NCI-H1092 treated with DMSO at 0.1 percent for 48 hours (cell line): ENCODE results near the gene ARSG.
"Not testable (repeated sequence)": the region's sequence is repeated elsewhere in the genome, so short reads cannot be mapped to it uniquely, and the experiment has no call there.

Experiments
- DNase-seq: peaks from one replicate; lab custom pipeline; 2025; lab: John Stamatoyannopoulos, UW

Gene ARSG

DNA sequence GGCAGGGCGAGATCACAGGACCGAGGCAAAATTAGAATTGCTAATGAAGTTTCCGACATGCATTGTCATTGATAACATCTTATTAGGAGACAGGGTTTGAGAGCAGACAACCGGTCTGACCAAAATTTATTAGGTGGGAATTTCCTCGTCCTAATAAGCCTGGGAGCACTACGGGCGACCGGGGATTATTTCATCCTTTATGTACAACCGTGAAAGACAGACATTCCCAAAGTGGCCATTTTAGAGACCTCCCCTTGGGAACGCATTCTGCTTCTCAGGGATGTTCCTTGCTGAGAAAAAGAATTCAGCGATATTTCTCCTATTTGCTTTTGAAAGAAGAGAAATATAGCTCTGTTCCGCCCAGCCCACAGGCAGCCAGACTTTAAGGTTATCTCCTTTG lies 40.6 kb downstream of the ARSG start:
- not testable (repeated sequence) for DNase-seq

DNA sequence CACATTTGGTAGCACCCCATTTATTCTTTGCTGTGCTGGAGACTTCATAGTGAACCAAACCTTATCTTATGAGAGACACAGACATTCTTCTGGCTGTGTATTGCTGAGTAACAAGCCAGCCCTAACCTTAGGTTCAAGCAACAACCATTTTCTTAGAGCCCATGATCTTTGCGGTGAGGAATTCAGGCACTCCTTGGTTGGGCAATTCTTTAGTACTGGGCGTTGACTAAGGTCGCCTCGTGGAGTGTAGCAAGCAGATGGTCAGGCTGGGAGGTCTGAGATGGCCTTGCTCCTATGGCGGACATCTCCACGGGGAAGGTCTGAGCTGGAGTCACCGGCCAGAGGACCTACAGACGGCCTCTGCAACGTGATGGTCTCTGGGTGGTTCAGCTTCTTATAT lies 43.1 kb downstream of the ARSG start:
- DNase-seq, result no peak

DNA sequence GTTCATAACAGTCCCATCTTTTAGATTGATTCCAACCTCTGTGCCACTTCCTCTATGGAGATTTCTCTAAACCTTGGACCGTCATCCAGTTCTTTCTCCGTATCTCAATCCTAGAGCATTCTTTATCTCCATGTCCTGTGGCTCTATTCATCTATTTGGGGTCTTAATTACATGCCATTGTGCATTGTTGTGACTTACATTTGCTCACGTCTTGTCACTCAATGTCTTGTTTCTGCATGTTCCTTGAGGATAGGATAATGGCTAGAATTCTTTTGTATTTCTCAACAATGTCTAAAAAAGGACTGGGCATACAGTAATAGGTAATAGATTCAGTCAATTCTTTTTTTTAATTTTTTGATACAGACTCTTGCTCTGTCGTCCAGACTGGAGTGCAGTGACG lies 50.2 kb downstream of the ARSG start:
- no peak for DNase-seq

DNA sequence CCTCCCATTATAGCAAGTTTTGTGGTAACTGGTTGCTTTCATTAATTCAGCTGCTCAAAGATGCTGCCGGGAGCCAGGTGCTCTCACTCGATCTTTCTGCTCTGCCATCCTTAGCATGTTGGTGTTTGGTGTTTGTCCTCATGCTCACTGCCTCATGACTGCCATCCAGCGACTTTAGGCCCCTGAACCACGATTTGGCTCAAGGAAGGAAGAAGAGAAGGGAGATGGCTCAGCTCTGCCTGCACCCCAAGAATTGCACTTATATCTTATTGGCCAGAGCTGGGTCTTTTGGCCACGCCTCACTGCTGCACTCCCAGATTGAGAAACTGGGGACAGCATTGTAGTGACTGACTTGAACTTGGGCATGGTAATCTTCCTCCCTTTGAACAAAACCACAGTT lies 52.7 kb downstream of the ARSG start:
- DNase-seq, result no peak

DNA sequence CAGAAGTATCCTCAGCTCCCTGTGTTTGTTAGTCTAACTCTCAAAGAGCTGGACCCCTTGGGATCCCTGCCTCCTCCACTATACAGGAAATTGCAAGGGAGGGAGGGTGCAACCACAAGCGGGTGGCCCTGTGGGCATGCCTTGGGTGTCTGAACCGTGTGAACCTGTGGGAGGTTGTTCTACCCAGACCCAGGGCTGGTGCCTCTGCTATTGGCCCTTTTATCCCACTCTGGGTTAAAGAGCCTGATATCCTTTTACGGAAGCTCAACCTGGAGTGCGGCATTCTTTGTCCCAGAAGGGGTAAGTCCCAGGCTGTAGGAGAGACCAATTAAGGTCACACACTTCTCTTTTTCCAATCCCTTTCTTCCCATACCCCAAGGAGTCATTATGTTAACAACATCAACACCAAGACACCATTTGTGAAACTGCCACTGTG lies 53.4 kb downstream of the ARSG start:
- DNase-seq, result no peak

DNA sequence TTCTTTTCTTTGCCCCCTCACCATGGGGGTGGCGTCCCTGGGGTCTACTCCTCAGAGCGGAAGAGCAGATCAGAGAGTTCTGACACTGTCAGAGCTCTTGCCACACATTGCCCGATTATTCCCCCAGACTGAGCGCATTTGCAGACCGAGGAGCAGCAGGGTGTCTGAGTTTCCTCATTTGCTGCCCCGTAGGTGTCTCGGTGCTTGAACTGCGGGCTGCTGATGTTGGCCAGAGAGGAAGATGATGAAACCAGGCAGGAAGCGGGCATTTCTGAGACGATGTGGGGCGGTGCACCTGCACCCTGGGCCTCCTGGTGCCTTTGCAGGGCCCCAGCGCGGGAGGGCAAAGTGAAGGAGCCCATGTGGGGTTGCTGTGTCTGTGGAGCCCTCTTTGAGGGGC lies 55.2 kb downstream of the ARSG start:
- DNase-seq, result no peak

DNA sequence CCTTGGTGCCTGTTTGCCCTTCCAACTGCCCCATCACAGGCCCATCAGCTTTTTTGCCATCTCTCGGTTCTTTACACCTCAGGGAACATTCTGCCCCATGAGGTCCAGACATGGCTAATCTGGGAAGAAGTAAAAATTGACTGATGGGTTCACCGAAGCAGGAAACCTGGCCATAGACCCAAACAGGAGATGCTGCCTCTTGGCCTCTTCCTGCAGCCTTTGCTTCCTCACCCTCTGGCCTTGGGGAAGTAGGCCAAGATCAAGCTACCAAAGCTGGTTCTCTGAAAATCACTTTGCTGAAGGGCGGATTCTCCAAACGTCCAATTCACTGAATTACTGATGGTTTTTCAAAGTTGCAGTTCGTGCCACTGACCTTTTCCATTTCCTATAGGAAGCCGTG lies 56.1 kb downstream of the ARSG start:
- DNase-seq, result no peak

DNA sequence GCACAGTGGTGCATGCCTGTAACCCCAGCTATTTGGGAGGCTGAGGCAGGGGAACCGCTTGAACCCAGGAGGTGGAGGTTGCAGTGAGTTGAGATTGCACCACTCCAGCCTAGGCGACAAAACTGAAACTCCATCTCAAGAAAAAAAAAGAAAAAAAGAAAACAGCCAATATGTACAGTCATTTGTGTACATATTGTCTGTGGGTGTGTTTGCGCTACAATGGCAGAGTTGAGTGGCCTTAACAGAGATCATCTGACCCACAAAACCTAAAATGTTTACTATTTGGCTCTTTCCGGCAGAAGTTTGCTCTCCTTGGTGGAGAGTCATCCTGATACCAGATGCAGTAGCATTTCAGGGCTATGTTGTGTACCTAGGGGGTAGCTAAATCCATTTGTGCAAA lies 57.9 kb downstream of the ARSG start:
- DNase-seq, result no peak

DNA sequence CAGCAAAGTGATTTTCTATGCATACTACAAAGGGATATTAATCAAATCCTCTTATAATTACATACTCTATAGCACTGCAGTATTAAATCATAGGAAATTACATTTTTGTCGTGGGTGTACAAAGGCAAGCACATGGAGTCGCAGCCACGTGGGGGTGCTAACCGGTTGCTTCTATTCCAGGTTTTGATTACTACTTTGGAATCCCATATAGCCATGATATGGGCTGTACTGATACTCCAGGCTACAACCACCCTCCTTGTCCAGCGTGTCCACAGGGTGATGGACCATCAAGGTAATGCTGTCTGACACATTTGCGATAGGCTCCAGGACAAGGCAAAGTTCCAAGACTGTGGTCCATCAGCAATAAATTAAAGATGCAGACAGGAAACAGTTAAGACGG lies 60.1 kb downstream of the ARSG start:
- DNase-seq, result no peak

DNA sequence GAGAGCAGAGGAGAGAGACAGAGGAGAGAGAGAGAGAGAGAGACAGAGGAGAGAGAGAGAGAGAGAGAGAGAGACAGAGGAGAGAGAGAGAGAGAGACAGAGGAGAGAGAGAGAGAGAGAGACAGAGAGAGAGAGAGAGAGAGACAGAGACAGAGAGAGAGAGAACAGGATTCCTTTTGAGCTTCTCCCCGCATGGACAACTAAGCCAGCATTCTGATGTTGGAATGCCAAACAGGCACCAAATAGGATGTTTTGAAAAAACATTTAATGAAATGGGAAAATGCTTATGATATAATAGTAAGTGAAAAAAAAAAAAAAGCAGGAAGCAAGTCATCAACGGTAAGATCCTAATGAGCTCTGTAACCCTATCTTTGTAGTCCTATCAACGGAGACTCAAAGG lies 60.7 kb downstream of the ARSG start:
- no peak for DNase-seq

DNA sequence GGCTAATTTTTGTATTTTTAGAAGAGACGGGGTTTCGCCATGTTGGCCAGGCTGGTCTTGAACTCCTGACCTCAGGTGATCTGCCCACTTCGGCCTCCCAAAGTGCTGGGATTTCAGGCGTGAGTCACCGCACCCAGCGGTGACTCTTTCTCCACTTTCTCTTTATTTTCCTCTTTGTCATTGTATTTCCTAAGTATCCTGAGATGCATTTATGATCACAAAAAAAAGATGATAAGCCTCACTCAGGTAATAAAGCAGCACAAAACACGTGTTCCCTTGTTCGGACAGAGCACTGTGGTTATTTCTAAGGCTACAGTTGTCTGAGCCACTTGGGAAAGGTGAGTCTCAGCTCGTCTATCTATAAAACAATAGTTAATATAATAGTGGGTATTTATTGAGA lies 61.4 kb downstream of the ARSG start:
- DNase-seq, result not testable (repeated sequence)

DNA sequence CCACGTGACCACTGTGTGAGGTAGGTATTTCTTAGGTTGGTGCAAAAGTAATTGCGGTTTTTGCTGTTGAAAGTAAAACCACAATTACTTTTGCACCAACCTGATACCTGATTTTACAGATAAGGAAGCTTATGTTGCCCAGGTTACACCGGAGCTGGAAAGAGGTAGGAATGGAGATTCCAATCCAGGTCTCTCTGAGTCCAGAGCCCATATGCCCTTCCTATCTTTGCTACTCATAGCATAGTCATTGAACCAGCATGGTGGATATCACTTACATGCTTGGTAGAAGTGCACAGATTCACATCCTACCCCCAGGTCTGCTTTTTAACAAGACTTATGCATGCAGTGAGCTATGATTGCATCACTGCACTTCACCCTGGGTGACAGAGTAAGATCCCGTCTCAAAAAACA lies 61.8 kb downstream of the ARSG start:
- no peak for DNase-seq

DNA sequence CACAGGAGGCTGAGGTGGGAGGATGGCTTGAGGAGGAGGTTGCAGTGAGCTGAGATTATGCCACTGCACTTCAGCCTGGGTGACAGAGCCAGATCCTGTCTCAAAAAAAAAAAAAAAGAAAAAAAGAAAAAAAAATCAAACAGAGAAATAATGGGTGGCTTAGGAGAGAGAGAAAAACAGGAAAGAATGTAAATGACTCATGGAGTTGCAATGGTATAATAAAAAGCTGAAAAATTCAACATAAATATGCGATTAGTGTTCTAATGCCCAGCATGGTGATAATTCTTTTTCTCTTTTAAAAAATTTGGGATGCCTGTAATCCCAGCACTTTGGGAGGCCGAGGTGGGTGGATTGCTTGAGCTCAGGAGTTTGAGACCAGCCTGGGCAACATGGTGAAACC lies 63.0 kb downstream of the ARSG start:
- not testable (repeated sequence) for DNase-seq

DNA sequence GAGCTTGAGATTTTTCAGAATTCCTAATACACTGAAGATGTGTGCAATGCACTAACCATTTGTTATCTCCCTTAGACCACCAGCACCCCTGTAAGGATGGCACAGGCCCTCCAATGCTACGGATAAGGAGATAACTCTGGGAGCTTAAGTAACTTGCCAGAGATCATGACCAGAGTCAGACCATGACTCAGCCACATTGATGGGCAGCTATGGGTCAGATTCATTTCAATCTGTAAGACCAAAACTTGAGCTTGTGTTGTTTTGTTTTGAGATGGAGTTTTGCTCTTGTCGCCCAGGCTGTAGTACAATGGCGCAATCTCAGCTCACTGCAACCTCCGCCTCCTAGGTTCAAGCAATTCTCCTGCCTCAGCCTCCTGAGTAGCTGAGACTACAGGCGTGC lies 63.8 kb downstream of the ARSG start:
- DNase-seq, result not testable (repeated sequence)

DNA sequence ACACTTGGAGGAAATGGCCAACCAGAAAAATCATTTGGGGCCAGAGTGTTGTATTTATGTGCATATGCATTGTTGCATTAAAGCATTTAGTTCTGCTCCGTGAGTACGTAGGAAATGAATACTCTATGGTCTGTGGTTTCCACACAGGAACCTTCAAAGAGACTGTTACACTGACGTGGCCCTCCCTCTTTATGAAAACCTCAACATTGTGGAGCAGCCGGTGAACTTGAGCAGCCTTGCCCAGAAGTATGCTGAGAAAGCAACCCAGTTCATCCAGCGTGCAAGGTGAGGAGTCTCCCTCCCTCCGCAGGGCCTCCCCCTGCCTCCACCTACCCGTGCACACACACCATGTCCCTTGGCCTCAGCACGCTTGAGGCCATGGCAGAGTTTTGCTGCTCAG lies 65.2 kb downstream of the ARSG start:
- DNase-seq, result no peak

DNA sequence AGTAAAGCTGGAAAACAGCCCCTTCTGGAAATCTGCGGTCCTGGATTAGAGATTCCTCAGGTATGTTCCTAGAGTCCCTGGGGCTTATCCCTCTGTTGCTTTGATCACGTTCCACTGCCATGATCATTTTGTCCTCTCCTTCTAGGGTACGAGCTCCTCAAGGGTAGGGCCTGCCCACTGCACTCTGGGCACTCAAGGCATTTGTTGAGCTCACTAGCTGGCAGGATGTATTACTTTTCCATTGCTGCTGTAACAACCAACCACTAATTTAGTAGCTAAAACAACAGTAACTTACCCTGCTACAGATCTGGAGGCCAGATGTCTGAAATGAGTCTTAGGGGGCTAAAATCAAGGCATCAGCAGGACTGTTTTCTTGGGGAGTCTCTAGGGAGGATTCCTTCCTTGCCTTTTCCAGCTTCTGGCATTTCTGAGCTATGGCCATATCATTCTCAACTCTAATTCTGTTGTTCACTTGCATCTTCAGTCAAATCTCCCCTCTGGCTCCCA lies 65.7 kb downstream of the ARSG start:
- DNase-seq, result no peak

DNA sequence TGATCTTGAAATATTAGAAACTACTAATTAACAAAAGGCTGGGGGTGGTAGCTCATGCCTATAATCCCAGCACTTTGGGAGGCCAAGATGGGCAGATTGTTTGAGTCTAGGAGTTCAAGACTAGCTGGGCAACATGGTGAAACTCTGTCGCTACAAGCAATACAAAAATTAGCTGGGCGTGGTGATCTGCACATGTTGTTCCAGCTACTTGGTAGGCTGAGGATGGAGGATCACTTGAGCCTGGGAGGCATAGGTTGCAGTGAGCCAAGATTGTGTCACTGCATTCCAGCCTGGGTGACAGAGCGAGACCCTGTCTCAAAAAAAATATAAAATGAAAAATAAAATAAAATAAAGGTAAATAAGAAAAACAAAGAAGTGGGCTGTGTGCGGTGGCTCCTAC lies 66.6 kb downstream of the ARSG start:
- no peak for DNase-seq

DNA sequence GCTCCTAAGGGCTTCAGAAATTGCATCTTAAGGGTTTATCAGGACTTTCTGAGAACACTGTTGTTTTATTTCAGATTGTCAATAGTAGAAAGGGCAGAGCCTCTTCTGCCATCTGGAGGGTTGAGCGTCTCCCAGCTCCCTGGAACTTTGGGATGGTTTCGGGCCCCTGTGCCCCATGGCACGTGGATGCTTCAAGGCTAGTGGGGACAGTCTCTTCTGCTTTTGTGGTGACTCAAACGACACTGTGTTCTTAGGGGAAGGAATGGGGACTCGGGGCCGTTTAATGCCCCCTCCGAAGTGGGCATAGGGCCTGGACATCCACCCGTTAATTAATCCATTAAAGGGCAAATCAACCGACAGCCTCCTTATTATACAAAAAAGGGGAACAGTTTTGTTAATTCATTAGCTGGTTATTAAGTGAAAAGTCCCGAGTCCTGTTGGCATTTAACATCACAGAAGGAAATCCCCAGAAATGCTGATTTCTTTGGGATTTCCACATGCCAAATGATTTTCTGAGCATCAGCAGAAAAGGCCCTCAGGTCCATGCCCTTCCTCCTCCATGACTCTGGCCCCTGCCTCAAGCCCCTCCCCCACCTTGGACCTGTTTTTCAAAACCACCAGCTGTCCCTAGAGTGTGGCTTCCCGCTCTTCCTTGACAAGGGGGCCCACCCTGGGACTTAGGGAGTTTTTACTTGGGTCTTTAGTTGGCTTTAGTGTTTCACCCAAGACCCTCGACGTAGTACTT lies 68.7 kb downstream of the ARSG start:
- no peak for DNase-seq

DNA sequence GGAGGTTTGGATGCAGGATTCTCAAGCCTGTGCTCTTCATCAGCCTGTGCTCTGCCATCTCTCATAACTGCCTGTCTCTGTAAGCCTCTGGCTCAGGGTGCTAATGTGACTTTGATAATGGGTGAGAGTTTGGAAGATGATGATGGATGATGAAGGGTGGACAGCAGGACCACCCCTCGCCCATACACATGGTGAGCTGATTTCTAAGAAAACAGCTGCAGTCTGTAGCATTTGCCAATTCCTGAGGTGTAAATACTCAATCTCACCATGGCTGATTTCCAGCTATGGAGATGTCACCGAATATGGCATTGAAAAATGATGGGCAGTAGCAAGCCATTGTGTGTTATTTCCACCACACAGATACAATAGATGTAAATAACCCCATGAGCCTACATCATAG lies 74.2 kb downstream of the ARSG start:
- no peak for DNase-seq

DNA sequence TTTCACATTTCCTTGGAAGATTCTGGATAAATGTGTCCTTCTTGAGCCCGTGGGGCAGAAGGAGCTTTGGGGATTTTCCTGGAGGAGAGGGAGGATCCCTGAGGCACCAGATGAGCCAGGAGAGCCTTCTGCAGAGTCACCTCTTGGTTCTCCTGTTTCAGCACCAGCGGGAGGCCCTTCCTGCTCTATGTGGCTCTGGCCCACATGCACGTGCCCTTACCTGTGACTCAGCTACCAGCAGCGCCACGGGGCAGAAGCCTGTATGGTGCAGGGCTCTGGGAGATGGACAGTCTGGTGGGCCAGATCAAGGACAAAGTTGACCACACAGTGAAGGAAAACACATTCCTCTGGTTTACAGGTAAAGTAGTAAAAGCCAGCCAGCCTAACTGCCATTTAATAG lies 77.1 kb downstream of the ARSG start:
- DNase-seq, result no peak

DNA sequence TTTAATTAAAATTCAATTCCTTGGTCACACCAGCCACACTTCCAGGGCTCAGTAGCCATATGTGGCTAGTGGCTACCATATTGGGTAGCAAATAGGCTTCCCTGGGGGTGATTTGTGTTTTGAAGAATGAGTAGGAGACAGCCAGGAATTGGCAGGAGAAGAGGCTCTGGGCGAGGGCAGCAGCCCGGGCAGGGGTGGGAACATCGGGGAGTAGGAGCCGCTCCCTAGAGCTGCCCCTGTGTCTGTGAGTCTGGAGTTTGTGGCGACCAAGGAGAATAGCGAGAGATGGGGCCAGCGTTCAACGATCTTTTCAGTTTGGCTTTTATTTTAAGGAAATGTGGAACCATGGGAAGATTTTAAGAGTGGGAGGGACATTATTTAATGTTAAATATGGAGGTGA lies 84.3 kb downstream of the ARSG start:
- no peak for DNase-seq

DNA sequence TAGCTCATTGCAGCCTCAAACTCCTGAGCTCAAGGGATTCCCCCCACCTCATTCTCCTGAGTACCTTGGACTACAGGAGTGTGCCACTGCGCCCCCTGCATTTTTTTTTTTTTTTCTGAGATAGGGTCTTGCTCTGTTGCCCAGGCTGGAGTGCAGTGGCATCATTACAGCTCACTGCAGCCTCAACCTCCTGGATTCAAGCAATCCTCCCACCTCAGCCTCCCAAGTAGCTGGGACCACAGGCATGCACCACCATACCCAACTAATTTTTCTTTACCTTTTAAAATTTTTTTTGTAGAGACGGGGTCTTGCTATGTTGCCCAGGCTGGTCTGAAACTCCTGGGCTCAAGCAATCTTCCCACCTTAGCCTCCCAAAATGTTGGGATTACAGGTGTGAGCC lies 84.9 kb downstream of the ARSG start:
- DNase-seq, result not testable (repeated sequence)

DNA sequence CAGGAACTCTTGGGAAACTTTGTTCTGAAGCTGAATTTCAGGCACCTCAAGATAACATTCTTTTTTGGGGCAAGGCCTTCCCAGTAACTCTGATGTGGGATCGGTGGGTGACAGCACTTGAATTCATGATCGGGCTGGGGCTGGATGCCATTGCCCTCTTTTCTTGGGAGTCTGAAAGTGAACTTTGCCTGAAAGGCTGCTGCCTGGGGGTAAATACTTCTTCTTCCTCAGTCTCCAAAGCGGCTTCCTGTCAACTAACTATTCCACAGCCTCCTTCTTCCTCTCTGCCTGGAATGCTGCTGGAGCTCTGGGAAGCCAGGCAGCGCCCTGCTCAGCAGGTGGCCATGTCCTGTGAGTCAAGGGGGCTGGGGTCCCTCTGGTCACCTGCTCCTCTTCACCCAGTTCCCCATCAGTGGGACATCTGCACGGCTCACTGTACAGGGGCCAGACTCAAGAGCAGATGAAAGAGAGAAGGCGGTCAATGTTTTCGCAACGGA lies 86.5 kb downstream of the ARSG start:
- no peak for DNase-seq
